Spleen (tissue), 13 donors: ENCODE results near the gene ZNF862. TPM values are rescaled to one million over a fixed set of nuclear protein-coding genes. Genes with fewer than 3 reads are reported as not detected.

Experiments
- DNase-seq: peaks from one replicate; pipeline ENCODE4 v3.0.0-alpha.2; 2020
- H3K27ac ChIP-seq, 8 donors: fragments of 200-600 bp; sonication (generic) in 7 of 8; 1 replicate in 4 of 8; 2 replicates in 4 of 8; pipeline versions ENCODE4 v1.5.0 to v1.8.0; 2016 to 2021; ENCODE audit warnings: inconsistent platforms in 4 of 8, mild to moderate bottlenecking in 4 of 8, moderate library complexity in 1 of 8
- H3K27me3 ChIP-seq, 7 donors: fragments of 200-600 bp; sonication (generic) in 6 of 7; replicated peaks in 1 of 7; 1 replicate in 4 of 7; 2 replicates in 3 of 7; pipeline versions ENCODE4 v1.5.0 to v1.8.0; 2016 to 2021; ENCODE audit warnings: inconsistent platforms in 3 of 7, mild to moderate bottlenecking in 1 of 7
- H3K36me3 ChIP-seq, 6 donors: fragments of 200-600 bp; sonication (generic) in 5 of 6; 1 replicate in 4 of 6; 2 replicates in 2 of 6; pipeline versions ENCODE4 v1.5.0 to v1.8.0; 2016 to 2021; ENCODE audit warnings: inconsistent platforms in 2 of 6
- H3K4me1 ChIP-seq, 6 donors: fragments of 200-600 bp; sonication (generic) in 5 of 6; 1 replicate in 3 of 6; 2 replicates in 3 of 6; pipeline versions ENCODE4 v1.5.0 to v1.8.0; 2016 to 2021; ENCODE audit warnings: inconsistent platforms in 3 of 6
- H3K4me3 ChIP-seq, 8 donors: fragments of 200-600 bp; sonication (generic) in 7 of 8; 1 replicate in 4 of 8; 2 replicates in 4 of 8; pipeline versions ENCODE4 v1.5.0 to v1.8.0; 2016 to 2021; ENCODE audit warnings: inconsistent platforms in 4 of 8, mild to moderate bottlenecking in 4 of 8, moderate library complexity in 2 of 8
- H3K9me3 ChIP-seq, 8 donors: fragments of 200-600 bp; sonication (generic) in 7 of 8; 1 replicate in 4 of 8; 2 replicates in 4 of 8; pipeline versions ENCODE4 v1.5.0 to v1.8.0; 2016 to 2021; ENCODE audit warnings: inconsistent platforms in 4 of 8
- POLR2A ChIP-seq, 3 donors: fragments of 450-650 bp; IDR thresholded peaks; one replicate each; pipeline ENCODE4 v1.5.1; 2017; ENCODE audit warnings: antibody characterized with exemption in 3 of 3, mild to moderate bottlenecking in 1 of 3
- POLR2AphosphoS5 ChIP-seq, 3 donors: sonication (generic); formaldehyde crosslinking; IDR thresholded peaks; one replicate each; pipeline ENCODE4 v1.5.1; 2017; ENCODE audit warnings: antibody characterized with exemption in 3 of 3
- WGBS, 5 donors: extraction: QIAGEN DNeasy Blood & Tissue Kit in 3 of 5; methylation state at CpG; one replicate each; pipeline versions ENCODE4 v1.1.5 to v1.1.7; 2013 to 2018; 5-methylcytosine and 5-hydroxymethylcytosine counted together
- intact Hi-C: fragments of 100-400 bp; cut with DNase I; formaldehyde crosslinking; loops from one replicate; pipeline ENCODE4 v1.15.0; 2023; ENCODE audit warnings: low total_unique reads
- long read RNA-seq, 2 donors: transcript quantifications; one replicate each; lab custom pipeline, GENCODE V29; 2026
- polyA plus RNA-seq, 3 donors: library from polyadenylated mRNA; stranded (reverse); fragments of 200-250 nt; gene quantifications; one replicate each; pipeline ENCODE4 v1.2.1, GENCODE V29; 2013
- total RNA-seq, 7 donors: library from RNA; depleted of rRNA in 3 of 7; stranded (reverse); fragments of >200 nt in 3 of 7; fragmentation: NEBNext Ultra II Directional in 4 of 7; extraction: Animal tissue kit (Norgen Biotek cat#: 25700) in 4 of 7; gene quantifications; one replicate each; pipeline versions ENCODE4 v1.1.0 to v1.2.1, GENCODE V29; 2016 to 2021
- TF ChIP-seq, protein P1 (sequence below), 11 experiments: fragments of 200-600 bp in 7 of 11; fragments of 450-650 bp in 4 of 11; sonication (generic) in 4 of 11; IDR thresholded peaks in 8 of 11; conservative IDR thresholded peaks in 3 of 11; 1 replicate in 7 of 11; 2 replicates in 4 of 11; pipeline versions ENCODE4 v1.4.0 to v1.8.0; 2016 to 2021; ENCODE audit warnings: antibody characterized with exemption in 11 of 11, inconsistent platforms in 4 of 11, mild to moderate bottlenecking in 1 of 11
- donor health status: healthy with polysubstance abuse.
- donor health status: DM: no; HTN: no; CAD: no; lungs with moderate emphysema.
- donor health status: DM: no; HTN: no; CAD: no.
- donor health status: Bipolar disorder and iron deficiency.
- donor health status: healthy.
- donor health status: DM: no; HTN: no; CAD: no.
- donor health status: DM: yes; HTN: yes; CAD: no.

Gene ZNF862
- total RNA-seq: 10 to 100 TPM; 19.0 to 39.8 (median 30.2) TPM
- 1 to 10 TPM; 4.4 to 9.9 (median 6.0) TPM for polyA plus RNA-seq
- long read RNA-seq, donor 1: 0 reads
- long read RNA-seq, donor 2: 0 reads

DNA sequence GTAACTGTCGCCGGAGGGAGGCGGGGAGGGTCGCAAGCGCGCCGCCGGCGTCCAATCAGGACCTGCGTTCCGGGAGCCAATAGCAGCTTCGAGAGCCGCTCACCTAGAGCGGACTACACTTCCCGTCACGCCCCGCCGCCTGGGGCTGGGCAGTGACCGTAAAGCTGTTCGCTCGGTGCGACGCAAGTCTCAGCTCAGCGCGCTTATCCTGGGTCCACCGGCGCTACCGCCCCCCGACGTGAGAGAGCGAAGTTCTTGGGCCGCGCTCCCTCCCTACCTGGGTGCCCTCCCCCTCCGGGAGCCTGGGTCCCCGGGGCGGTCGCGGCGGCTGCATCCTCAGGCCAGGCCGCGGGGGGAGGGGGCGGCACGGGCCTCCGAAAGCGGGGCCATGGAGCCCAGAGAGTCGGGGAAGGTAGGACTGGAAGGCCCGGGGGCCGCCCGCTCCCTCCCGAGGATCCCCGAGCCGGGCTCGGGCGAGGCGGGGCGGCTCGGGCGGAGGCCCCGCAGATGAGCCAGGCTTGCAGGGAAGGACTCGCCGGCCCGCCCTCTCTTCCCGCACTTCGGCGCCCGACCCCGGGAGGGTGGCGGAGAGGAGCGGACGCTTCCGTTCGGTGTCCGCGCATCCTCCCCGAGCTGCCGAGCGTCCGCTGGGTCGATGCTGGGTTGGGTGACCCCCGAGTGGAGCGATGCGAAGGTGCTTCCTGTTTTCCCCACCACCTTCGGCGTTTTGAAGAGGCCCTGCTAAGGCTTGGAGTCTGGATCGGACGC, at the start of gene ZNF862:
TSS of gene ZNF862 (plus strand) at position 152 of the 768 bp plus-strand sequence. CDS start at position 389, 237 bp downstream.
- intact Hi-C loops: no loop called here
- no peaks in the 10 kb centered on the region for H3K36me3 ChIP-seq
- H3K4me1 ChIP-seq: peaks cover 6 to 26% (median 17%) of the 10 kb centered on the region in 6 donors
- H3K4me3 ChIP-seq: peak within 1 kb of the TSS; percentile 86 to 96 (median 94)
- H3K9me3 ChIP-seq: no peaks in the 10 kb centered on the region
- peak; percentile 100 for DNase-seq
- peak; percentile 94 to 98 (median 95) for TF ChIP-seq POLR2AphosphoS5 (IDR thresholded peaks at IDR 0.05)
- peak in 1 of 3 donors; percentile 53 for TF ChIP-seq POLR2A (IDR thresholded peaks at IDR 0.05)
- TF ChIP-seq, protein P1, sequence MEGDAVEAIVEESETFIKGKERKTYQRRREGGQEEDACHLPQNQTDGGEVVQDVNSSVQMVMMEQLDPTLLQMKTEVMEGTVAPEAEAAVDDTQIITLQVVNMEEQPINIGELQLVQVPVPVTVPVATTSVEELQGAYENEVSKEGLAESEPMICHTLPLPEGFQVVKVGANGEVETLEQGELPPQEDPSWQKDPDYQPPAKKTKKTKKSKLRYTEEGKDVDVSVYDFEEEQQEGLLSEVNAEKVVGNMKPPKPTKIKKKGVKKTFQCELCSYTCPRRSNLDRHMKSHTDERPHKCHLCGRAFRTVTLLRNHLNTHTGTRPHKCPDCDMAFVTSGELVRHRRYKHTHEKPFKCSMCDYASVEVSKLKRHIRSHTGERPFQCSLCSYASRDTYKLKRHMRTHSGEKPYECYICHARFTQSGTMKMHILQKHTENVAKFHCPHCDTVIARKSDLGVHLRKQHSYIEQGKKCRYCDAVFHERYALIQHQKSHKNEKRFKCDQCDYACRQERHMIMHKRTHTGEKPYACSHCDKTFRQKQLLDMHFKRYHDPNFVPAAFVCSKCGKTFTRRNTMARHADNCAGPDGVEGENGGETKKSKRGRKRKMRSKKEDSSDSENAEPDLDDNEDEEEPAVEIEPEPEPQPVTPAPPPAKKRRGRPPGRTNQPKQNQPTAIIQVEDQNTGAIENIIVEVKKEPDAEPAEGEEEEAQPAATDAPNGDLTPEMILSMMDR (IDR thresholded peaks at IDR 0.05 in 8 of 11, conservative IDR thresholded peaks at IDR 0.05 in 3 of 11): peak in 5 of 11 experiments; percentile 13 to 48 (median 22)
- H3K27me3 ChIP-seq: peaks cover 0 to 5% (median 0%) of the 10 kb centered on the region in 7 donors
- 0 to 1% (median 0%) methylated on average over 15 to 86 of the region's 86 CpGs for WGBS, 5 donors
- peak within 1 kb of the TSS; percentile 85 to 95 (median 92) for H3K27ac ChIP-seq

DNA sequence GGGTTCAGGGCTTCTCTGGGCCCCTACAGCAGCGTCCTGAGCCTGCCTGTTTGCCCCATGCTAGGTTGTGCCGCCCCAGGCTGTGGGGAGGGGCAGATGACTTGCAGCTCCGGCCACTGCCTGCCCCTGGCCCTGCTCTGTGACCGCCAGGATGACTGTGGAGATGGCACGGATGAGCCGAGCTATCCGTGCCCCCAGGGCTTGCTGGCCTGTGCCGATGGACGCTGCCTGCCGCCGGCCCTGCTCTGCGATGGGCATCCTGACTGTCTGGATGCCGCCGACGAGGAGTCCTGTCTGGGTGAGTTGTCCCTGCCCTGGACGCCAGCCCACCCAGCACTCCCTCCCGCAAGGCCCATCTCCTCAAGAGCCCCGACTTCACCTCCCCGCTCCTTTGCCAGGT, 49.1 kb upstream of the ZNF862 start:
- Histone ChIP-seq H3K4me1 (peaks cover 0 to 36% (median 14%) of the 10 kb centered on the region in 6 donors), H3K27me3 (peaks cover 0 to 66% (median 23%) of the 10 kb centered on the region in 7 donors), H3K27ac (no peak overlapping the region), H3K4me3 (no peak overlapping the region), H3K9me3 (no peaks in the 10 kb centered on the region), H3K36me3 (no peaks in the 10 kb centered on the region)
- TF ChIP-seq, protein P1 (IDR thresholded peaks at IDR 0.05 in 8 of 11, conservative IDR thresholded peaks at IDR 0.05 in 3 of 11): no peak
- no peak for TF ChIP-seq POLR2A (IDR thresholded peaks at IDR 0.05)
- no peak for DNase-seq
- intact Hi-C loops: no loop called here
- 79 to 94% (median 91%) methylated on average over 5 to 19 of the region's 19 CpGs for WGBS, 5 donors

DNA sequence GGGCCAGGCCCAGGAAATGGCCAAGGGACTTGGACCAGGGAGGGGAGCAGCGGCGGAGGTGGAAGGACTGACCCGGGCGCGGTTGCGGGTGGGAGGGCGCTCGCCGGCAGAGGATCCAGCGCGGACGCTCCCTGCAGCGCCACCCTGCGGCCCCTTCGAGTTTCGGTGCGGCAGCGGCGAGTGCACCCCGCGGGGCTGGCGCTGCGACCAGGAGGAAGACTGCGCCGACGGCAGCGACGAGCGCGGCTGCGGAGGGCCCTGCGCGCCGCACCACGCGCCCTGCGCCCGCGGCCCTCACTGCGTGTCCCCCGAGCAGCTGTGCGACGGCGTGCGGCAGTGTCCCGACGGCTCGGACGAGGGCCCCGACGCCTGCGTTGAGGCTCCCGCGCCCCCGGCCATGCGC, 48.0 kb upstream of the ZNF862 start:
- WGBS, 5 donors: 5 to 20% (median 9%) methylated on average over 18 to 56 of the region's 56 CpGs
- peaks cover 0 to 70% (median 23%) of the 10 kb centered on the region in 7 donors for H3K27me3 ChIP-seq

More for the DNA sequence above, 48.0 kb upstream of the ZNF862 start:
- DNase-seq: peak; percentile 91
- Histone ChIP-seq H3K4me1 (peaks cover 0 to 36% (median 14%) of the 10 kb centered on the region in 6 donors), H3K27ac (no peak overlapping the region), H3K36me3 (no peaks in the 10 kb centered on the region), H3K9me3 (no peaks in the 10 kb centered on the region), H3K4me3 (peak overlapping the region in 1 of 8 donors; percentile 37)
- TF ChIP-seq, protein P1 (IDR thresholded peaks at IDR 0.05 in 8 of 11, conservative IDR thresholded peaks at IDR 0.05 in 3 of 11): peak in 9 of 11 experiments; percentile 35 to 76 (median 56)
- peak in 1 of 3 donors; percentile 56 for TF ChIP-seq POLR2AphosphoS5 (IDR thresholded peaks at IDR 0.05)
- TF ChIP-seq POLR2A (IDR thresholded peaks at IDR 0.05): no peak
- intact Hi-C loops: loop anchor here (10.0 kb wide), 1 partner anchor 125 kb away; no protein-coding TSS in a partner anchor
